ENCODE measurements around the gene ICAM3. TPM values are rescaled to one million over a fixed set of nuclear protein-coding genes. Genes with fewer than 3 reads are reported as not detected.
"Not testable (repeated sequence)": the region's sequence is repeated elsewhere in the genome, so short reads cannot be mapped to it uniquely, and the experiment has no call there.

ICAM3 gene, protein sequence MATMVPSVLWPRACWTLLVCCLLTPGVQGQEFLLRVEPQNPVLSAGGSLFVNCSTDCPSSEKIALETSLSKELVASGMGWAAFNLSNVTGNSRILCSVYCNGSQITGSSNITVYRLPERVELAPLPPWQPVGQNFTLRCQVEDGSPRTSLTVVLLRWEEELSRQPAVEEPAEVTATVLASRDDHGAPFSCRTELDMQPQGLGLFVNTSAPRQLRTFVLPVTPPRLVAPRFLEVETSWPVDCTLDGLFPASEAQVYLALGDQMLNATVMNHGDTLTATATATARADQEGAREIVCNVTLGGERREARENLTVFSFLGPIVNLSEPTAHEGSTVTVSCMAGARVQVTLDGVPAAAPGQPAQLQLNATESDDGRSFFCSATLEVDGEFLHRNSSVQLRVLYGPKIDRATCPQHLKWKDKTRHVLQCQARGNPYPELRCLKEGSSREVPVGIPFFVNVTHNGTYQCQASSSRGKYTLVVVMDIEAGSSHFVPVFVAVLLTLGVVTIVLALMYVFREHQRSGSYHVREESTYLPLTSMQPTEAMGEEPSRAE
- 8.1 TPM for polyA plus RNA-seq (2013, experiment 1 of 2)
- 8.7 TPM for polyA plus RNA-seq (2013, experiment 2 of 2)

DNA sequence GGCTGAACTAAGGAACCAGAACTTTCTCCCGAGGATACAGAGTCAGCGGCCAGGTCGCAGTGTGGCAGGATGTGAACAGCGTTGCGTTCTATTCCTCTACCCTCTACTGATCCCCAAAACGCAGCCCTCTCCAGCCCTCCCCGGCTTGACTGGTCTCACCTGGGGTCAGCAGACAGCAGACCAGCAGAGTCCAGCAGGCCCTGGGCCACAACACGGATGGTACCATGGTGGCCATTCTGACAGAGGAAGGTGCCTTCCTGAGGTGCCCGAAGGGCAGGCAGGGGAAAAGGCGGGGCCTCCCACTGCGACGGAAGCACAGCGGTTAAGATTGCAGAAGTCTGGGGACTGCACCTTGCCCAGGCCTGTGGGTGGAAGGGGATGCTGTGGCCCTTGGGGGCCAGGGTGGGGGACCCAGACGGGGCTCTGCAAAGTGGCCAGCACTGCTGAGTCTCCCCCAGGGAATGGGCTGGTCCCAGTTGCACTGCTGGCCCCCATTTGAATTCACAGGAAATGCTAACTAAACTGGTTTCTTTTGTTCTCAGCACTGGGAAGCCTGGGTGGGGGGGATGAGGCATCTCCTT, at the start of gene ICAM3:
ICAM3 (minus strand) TSS at position 245 of the 581 bp plus-strand sequence; CDS start at position 235, 10 bp downstream.
- Histone ChIP-seq H3K18ac (ENCODE audit: low read length) (no peak within 1 kb of the TSS), H4K8ac (ENCODE audit: low read depth, low read length) (no peak within 1 kb of the TSS), H3K4me2 (ENCODE audit: low read length) (no peak within 1 kb of the TSS), H3K4me3 (ENCODE audit: low read length) (no peak within 1 kb of the TSS), H3K79me2 (ENCODE audit: control insufficient read depth, insufficient read depth, low read length) (no peaks in the 10 kb centered on the region), H3K4me1 (ENCODE audit: control insufficient read depth, low read depth, low read length) (no peaks in the 10 kb centered on the region), H2BK15ac (replicated peaks; ENCODE audit: low read depth) (no peak within 1 kb of the TSS), H3K9ac (ENCODE audit: low read length) (no peak within 1 kb of the TSS), H3K27ac (ENCODE audit: low read depth, low read length) (no peak within 1 kb of the TSS), H3K23ac (ENCODE audit: low read length) (peak within 1 kb of the TSS; percentile 56), H2BK120ac (ENCODE audit: low read depth, low read length) (no peak within 1 kb of the TSS), H3K56ac (ENCODE audit: low read length) (peak within 1 kb of the TSS; percentile 65), H4K5ac (ENCODE audit: low read length) (no peak within 1 kb of the TSS), H3K27me3 (ENCODE audit: insufficient read depth, low read length, poor library complexity) (no peaks in the 10 kb centered on the region), H3K4ac (ENCODE audit: low read depth, low read length) (no peak within 1 kb of the TSS), H3K36me3 (ENCODE audit: control insufficient read depth, insufficient read depth, low read length) (no peaks in the 10 kb centered on the region), H3K79me1 (ENCODE audit: low read length) (no peaks in the 10 kb centered on the region), H2BK5ac (ENCODE audit: low read length) (no peak within 1 kb of the TSS), H2AK5ac (ENCODE audit: low read length) (no peak within 1 kb of the TSS)
- WGBS (ENCODE audit: extremely low coverage, insufficient coverage, low lambda C conversion rate): no CpG with 5 or more reads among the region's 14 CpGs
- no peak for DNase-seq

- Histone ChIP-seq H2AK5ac (ENCODE audit: low read length) (no peak overlapping the region), H2BK15ac (replicated peaks; ENCODE audit: low read depth) (no peak overlapping the region), H3K4me2 (ENCODE audit: low read length) (no peak overlapping the region), H3K79me2 (ENCODE audit: control insufficient read depth, insufficient read depth, low read length) (no peaks in the 10 kb centered on the region), H3K9ac (ENCODE audit: low read length) (no peak overlapping the region), H3K36me3 (ENCODE audit: control insufficient read depth, insufficient read depth, low read length) (peaks cover 2% of the 10 kb centered on the region), H3K23ac (ENCODE audit: low read length) (no peak overlapping the region), H2BK5ac (ENCODE audit: low read length) (no peak overlapping the region), H4K5ac (ENCODE audit: low read length) (no peak overlapping the region), H3K4ac (ENCODE audit: low read depth, low read length) (no peak overlapping the region), H3K27me3 (ENCODE audit: insufficient read depth, low read length, poor library complexity) (no peaks in the 10 kb centered on the region), H3K18ac (ENCODE audit: low read length) (no peak overlapping the region), H3K4me1 (ENCODE audit: control insufficient read depth, low read depth, low read length) (no peaks in the 10 kb centered on the region), H3K27ac (ENCODE audit: low read depth, low read length) (no peak overlapping the region), H4K8ac (ENCODE audit: low read depth, low read length) (no peak overlapping the region), H3K79me1 (ENCODE audit: low read length) (no peaks in the 10 kb centered on the region), H3K56ac (ENCODE audit: low read length) (no peak overlapping the region), H3K4me3 (ENCODE audit: low read length) (no peak overlapping the region), H2BK120ac (ENCODE audit: low read depth, low read length) (no peak overlapping the region)
- WGBS (ENCODE audit: extremely low coverage, insufficient coverage, low lambda C conversion rate): no CpG with 5 or more reads among the region's 3 CpGs
- DNase-seq: peak; percentile 83
Measured at GRCh38 chr19:10388957-10389356, 49.5 kb upstream of the ICAM3 start.

DNA sequence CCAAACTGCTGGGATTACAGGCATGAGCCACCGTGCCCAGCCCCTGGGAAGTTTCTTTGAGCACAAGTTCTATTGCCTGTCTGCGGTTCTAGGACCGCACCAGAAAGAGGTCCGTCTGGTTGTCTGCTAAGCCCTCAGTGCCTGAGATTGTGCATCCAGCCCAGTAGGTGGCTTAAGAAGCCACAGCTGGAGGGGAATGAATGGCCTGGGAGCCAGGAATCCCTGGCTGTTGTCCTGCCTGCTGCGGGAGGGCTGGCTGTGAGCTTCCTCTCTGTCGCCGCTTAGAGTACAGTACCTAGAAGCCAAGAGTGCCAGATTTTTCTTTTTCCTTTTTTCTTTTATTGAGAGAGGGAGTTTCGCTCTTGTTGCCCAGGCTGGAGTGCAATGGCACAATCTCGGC, 45.2 kb upstream of the ICAM3 start:
- Histone ChIP-seq H3K4me2 (ENCODE audit: low read length) (no peak overlapping the region), H3K23ac (ENCODE audit: low read length) (no peak overlapping the region), H3K4ac (ENCODE audit: low read depth, low read length) (no peak overlapping the region), H3K56ac (ENCODE audit: low read length) (no peak overlapping the region), H2BK5ac (ENCODE audit: low read length) (no peak overlapping the region), H3K27ac (ENCODE audit: low read depth, low read length) (no peak overlapping the region), H2AK5ac (ENCODE audit: low read length) (no peak overlapping the region), H3K79me1 (ENCODE audit: low read length) (peaks cover 4% of the 10 kb centered on the region), H3K9ac (ENCODE audit: low read length) (no peak overlapping the region), H3K4me1 (ENCODE audit: control insufficient read depth, low read depth, low read length) (peaks cover 5% of the 10 kb centered on the region), H3K79me2 (ENCODE audit: control insufficient read depth, insufficient read depth, low read length) (peaks cover 3% of the 10 kb centered on the region), H3K18ac (ENCODE audit: low read length) (no peak overlapping the region), H3K36me3 (ENCODE audit: control insufficient read depth, insufficient read depth, low read length) (no peaks in the 10 kb centered on the region), H2BK120ac (ENCODE audit: low read depth, low read length) (no peak overlapping the region), H3K4me3 (ENCODE audit: low read length) (no peak overlapping the region), H2BK15ac (replicated peaks; ENCODE audit: low read depth) (no peak overlapping the region), H4K5ac (ENCODE audit: low read length) (no peak overlapping the region), H4K8ac (ENCODE audit: low read depth, low read length) (no peak overlapping the region), H3K27me3 (ENCODE audit: insufficient read depth, low read length, poor library complexity) (no peaks in the 10 kb centered on the region)
- no peak for DNase-seq
- no CpG with 5 or more reads among the region's 9 CpGs for WGBS (ENCODE audit: extremely low coverage, insufficient coverage, low lambda C conversion rate)

- H3K23ac ChIP-seq (ENCODE audit: low read length); H3K4me3 ChIP-seq (ENCODE audit: low read length); H3K79me2 ChIP-seq (ENCODE audit: control insufficient read depth, insufficient read depth, low read length); H3K9ac ChIP-seq (ENCODE audit: low read length); H3K27me3 ChIP-seq (ENCODE audit: insufficient read depth, low read length, poor library complexity); H2AK5ac ChIP-seq (ENCODE audit: low read length); H4K8ac ChIP-seq (ENCODE audit: low read depth, low read length); H3K4ac ChIP-seq (ENCODE audit: low read depth, low read length); H3K36me3 ChIP-seq (ENCODE audit: control insufficient read depth, insufficient read depth, low read length); H4K5ac ChIP-seq (ENCODE audit: low read length); H3K27ac ChIP-seq (ENCODE audit: low read depth, low read length); H2BK120ac ChIP-seq (ENCODE audit: low read depth, low read length); H2BK15ac ChIP-seq (replicated peaks; ENCODE audit: low read depth); DNase-seq; H3K79me1 ChIP-seq (ENCODE audit: low read length); H3K4me2 ChIP-seq (ENCODE audit: low read length); H3K4me1 ChIP-seq (ENCODE audit: control insufficient read depth, low read depth, low read length); H3K18ac ChIP-seq (ENCODE audit: low read length); H3K56ac ChIP-seq (ENCODE audit: low read length); H2BK5ac ChIP-seq (ENCODE audit: low read length): not testable (repeated sequence)
- no CpG with 5 or more reads among the region's 8 CpGs for WGBS (ENCODE audit: extremely low coverage, insufficient coverage, low lambda C conversion rate)
Measured at GRCh38 chr19:10383223-10383499, 43.7 kb upstream of the ICAM3 start.

DNA sequence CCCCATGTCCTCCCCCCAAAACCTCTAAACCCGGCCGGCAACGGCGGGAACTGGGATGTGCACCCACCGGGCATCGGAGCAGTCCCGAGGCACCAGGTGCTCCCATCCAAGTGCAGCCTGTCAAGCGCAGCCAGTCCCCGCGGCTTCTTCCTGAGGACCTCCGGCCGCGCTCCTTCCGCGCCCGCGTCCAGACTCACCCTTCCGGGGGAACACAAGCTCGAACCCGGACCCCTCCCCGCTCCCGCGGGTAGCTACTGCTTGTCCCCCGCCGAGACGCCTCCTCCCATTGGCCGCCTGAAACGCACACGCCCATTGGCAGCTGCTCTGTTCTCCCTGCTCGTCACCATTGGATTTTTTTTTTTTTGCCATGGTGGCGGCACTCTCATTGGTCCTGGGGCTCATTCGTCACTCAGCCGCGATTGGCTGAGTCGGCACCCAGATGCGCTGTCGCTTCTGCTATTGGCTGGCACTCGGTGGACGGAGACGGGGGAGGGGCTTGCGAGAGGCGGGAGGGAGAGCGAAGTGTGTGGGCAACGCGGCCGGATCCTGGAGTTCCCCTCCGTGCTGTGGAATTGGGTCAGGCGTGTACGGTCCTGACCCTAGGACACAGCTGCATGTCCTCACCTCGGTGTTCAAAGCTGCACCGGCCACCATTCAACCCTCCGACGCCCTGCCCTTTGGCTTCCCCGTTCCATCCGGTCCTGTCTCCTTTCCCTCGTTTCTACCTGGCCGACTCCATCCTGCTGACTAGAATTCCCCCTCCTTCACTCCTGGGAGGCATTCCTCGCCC, 41.1 kb upstream of the ICAM3 start, which contains the start of gene TYK2:
TYK2 (minus strand) TSS at position 260 of the 790 bp plus-strand sequence. CDS start 2,166 bp downstream, outside the sequence.
- H3K79me2 ChIP-seq (ENCODE audit: control insufficient read depth, insufficient read depth, low read length): peaks cover 3% of the 10 kb centered on the region
- H3K4me1 ChIP-seq (ENCODE audit: control insufficient read depth, low read depth, low read length): peaks cover 5% of the 10 kb centered on the region
- H4K5ac ChIP-seq (ENCODE audit: low read length): peak within 1 kb of the TSS; percentile 24
- peak; percentile 99 for DNase-seq
- peak within 1 kb of the TSS; percentile 73 for H3K18ac ChIP-seq (ENCODE audit: low read length)
- H2AK5ac ChIP-seq (ENCODE audit: low read length): no peak within 1 kb of the TSS
- peak within 1 kb of the TSS; percentile 100 for H3K4me2 ChIP-seq (ENCODE audit: low read length)
- peak within 1 kb of the TSS; percentile 95 for H3K4me3 ChIP-seq (ENCODE audit: low read length)
- H2BK120ac ChIP-seq (ENCODE audit: low read depth, low read length): no peak within 1 kb of the TSS
- no peaks in the 10 kb centered on the region for H3K36me3 ChIP-seq (ENCODE audit: control insufficient read depth, insufficient read depth, low read length)
- peak within 1 kb of the TSS; percentile 85 for H3K4ac ChIP-seq (ENCODE audit: low read depth, low read length)
- no CpG with 5 or more reads among the region's 58 CpGs for WGBS (ENCODE audit: extremely low coverage, insufficient coverage, low lambda C conversion rate)
- peak within 1 kb of the TSS; percentile 85 for H3K23ac ChIP-seq (ENCODE audit: low read length)
- H4K8ac ChIP-seq (ENCODE audit: low read depth, low read length): no peak within 1 kb of the TSS
- H3K27me3 ChIP-seq (ENCODE audit: insufficient read depth, low read length, poor library complexity): no peaks in the 10 kb centered on the region
- H2BK15ac ChIP-seq (replicated peaks; ENCODE audit: low read depth): no peak within 1 kb of the TSS
- peaks cover 4% of the 10 kb centered on the region for H3K79me1 ChIP-seq (ENCODE audit: low read length)
- H2BK5ac ChIP-seq (ENCODE audit: low read length): peak within 1 kb of the TSS; percentile 91
- H3K56ac ChIP-seq (ENCODE audit: low read length): peak within 1 kb of the TSS; percentile 100
- peak within 1 kb of the TSS; percentile 13 for H3K27ac ChIP-seq (ENCODE audit: low read depth, low read length)
- peak within 1 kb of the TSS; percentile 99 for H3K9ac ChIP-seq (ENCODE audit: low read length)

All from mesendoderm (in vitro differentiated cells).